ENCODE data around the gene AQP2. TPM values are rescaled to one million over a fixed set of nuclear protein-coding genes. Genes with fewer than 3 reads are reported as not detected.
A peak's percentile ranks its signal among the peaks of the same experiment; 100 is the strongest.

The AQP2 gene
- total RNA-seq, 2 experiments from 2014 or later = not detected

- Mint-ChIP-seq H3K9me3 (no peaks in the 10 kb centered on the region), H3K4me3 (no peak overlapping the region), H3K36me3 (no peaks in the 10 kb centered on the region), H3K27me3 (peaks cover 59% of the 10 kb centered on the region), H3K4me1 (ENCODE audit: low read depth) (peaks cover 10% of the 10 kb centered on the region), H3K27ac (no peak overlapping the region)
- DNase-seq = no peak
- POLR2A ChIA-PET = no interaction called here
- intact Hi-C loops (cut with micrococcal nuclease) = loop anchor here (1.0 kb wide), 1 partner anchor 12 kb away; the partner anchor contains the start of gene AQP2
- CTCF ChIA-PET = interaction anchor here (0.9 to 9.5 kb wide), 4 partner anchors 96 to 185 kb away, joined by 3 to 259 read pairs (median 3); no protein-coding TSS in a partner anchor
Observed at GRCh38 chr12:49961993-49962764, 11.6 kb downstream of the AQP2 start.

DNA sequence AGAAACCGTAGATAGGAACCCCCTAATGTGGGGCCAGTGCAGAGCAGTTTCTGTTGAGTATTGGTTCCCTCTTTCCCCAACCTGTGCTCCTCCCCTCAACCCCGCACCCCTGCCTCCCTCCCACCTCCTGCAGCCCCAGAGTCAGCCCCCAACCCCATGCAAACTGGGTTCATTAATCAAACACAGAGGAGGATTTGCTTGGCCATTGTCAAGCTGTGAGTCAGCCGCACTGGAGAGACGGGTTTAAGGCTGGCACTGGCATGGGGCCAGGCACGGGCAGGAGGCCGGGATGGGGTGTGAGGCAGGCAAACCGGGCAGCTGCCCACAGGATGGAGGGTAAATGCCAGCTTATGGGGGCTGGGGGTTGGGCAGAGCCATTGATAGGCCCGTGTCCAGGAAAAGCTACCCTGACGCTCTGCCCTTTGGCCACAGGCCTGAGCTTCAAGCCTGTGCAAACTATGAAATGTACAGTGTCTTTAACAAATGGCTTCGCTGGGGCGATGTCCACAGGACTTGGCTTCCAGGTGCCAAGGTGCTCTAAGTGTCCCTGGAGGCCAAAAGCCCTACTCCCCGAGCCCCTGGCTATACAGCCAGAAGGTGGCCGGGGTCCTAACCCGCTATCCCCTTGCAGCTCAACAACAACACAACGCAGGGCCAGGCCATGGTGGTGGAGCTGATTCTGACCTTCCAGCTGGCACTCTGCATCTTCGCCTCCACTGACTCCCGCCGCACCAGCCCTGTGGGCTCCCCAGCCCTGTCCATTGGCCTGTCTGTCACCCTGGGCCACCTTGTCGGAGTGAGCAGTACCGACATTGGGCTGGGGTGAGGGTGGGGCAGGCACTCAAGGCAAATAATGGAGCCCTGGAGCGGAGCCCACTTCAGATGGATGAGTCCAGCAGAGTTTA is 12.6 kb downstream of the AQP2 start:
- ChIA-PET CTCF (interaction anchor here (0.9 to 9.5 kb wide), 6 partner anchors 17 to 185 kb away, joined by 3 to 259 read pairs (median 4); partner anchors contain the start of gene COX14), POLR2A (no interaction called here)
- no peak for DNase-seq
- peaks cover 10% of the 10 kb centered on the region for H3K4me1 Mint-ChIP-seq (ENCODE audit: low read depth)
- intact Hi-C loops (cut with micrococcal nuclease) = no loop called here
- no peaks in the 10 kb centered on the region for H3K36me3 Mint-ChIP-seq
- no peak overlapping the region for H3K27ac Mint-ChIP-seq
- H3K27me3 Mint-ChIP-seq = peaks cover 55% of the 10 kb centered on the region
- no peak overlapping the region for H3K4me3 Mint-ChIP-seq
- no peaks in the 10 kb centered on the region for H3K9me3 Mint-ChIP-seq

DNA sequence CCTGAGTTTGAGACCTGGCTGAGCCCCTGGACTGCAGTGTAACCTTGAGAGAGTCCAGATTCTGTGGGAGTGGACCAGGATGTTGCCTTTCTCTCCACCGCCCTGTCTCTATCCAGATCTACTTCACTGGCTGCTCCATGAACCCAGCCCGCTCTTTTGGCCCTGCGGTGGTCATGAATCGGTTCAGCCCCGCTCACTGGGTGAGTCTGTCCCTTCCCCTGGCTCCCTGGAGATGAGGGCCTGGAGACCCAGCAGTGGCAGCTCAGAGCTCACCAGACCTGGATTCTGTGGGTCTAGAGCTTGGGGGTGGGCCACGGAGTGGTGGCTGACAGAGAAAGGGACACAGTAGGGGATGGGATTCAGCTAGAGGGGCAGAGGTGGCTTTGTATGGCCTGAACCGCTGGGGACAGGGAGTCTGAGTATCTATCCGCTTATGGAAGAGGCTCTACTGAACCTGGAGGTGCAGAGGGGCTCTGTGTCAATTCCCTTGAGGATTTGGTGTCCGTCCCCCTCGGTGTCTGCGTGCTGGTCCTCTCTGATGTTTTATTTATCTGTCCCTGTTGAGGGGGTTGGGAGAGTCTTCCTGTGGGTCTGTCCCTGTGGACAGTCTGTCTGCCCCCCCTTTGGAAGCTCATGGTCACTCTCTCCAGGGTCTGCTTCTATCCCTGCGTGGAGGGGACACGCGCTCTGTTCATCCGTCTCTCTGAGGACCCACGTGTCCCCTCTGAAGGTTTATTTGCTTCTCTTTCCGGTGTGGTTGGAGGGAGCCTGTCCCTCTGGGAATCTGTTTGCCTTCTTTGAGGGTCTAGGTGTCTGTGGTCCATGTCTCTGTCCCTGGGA is 13.7 kb downstream of the AQP2 start:
- ChIA-PET CTCF (interaction anchor here (1.1 to 9.5 kb wide), 7 partner anchors 17 to 104 kb away, joined by 3 to 259 read pairs (median 72); partner anchors contain the start of genes AQP2 and ASIC1), POLR2A (no interaction called here)
- H3K27me3 Mint-ChIP-seq = peaks cover 48% of the 10 kb centered on the region
- H3K4me3 Mint-ChIP-seq = no peak overlapping the region
- no peaks in the 10 kb centered on the region for H3K9me3 Mint-ChIP-seq
- H3K36me3 Mint-ChIP-seq = no peaks in the 10 kb centered on the region
- H3K27ac Mint-ChIP-seq = no peak overlapping the region
- no peak for DNase-seq
- H3K4me1 Mint-ChIP-seq (ENCODE audit: low read depth) = peaks cover 10% of the 10 kb centered on the region
- intact Hi-C loops (cut with micrococcal nuclease) = no loop called here

- no peak for DNase-seq
- Mint-ChIP-seq H3K4me3 (no peak overlapping the region), H3K4me1 (ENCODE audit: low read depth) (peaks cover 10% of the 10 kb centered on the region), H3K9me3 (no peaks in the 10 kb centered on the region), H3K36me3 (no peaks in the 10 kb centered on the region), H3K27me3 (peaks cover 41% of the 10 kb centered on the region), H3K27ac (no peak overlapping the region)
- ChIA-PET CTCF (interaction anchor here (1.0 to 9.5 kb wide), 9 partner anchors 17 to 147 kb away, joined by 3 to 259 read pairs (median 56); partner anchors contain the start of genes AQP2, ASIC1 and COX14), POLR2A (no interaction called here)
- intact Hi-C loops (cut with micrococcal nuclease) = no loop called here
Observed at GRCh38 chr12:49964849-49965624, 14.5 kb downstream of the AQP2 start.

DNA sequence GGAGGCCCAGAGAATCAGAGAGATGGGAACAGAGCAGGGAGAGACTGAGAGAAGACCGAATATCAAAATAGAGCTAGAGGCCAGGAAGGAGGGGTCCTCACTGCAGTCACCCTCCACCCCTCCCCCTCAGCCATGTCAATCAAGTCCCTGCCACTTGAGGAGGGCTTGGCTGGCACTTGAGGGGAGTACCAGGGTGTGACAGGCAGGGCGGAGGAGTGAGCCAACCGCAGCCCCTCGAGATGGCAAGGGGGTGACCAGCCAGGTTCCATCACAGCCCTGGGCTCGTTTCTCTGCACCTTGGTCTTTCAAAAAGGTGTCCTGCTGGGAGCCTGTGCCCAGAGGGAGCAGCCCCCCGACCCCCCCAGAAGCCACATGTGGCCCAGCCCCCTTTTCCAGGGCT is 15.3 kb downstream of the AQP2 start:
- intact Hi-C loops (cut with micrococcal nuclease) = loop anchor here (2.0 kb wide), 2 partner anchors 99 to 189 kb away; no protein-coding TSS in a partner anchor

GRCh38 chr12:49966511-49967041 is 16.0 kb downstream of the AQP2 start:
- Mint-ChIP-seq H3K36me3 (no peaks in the 10 kb centered on the region), H3K27me3 (peaks cover 34% of the 10 kb centered on the region), H3K27ac (no peak overlapping the region), H3K4me3 (no peak overlapping the region), H3K9me3 (no peaks in the 10 kb centered on the region), H3K4me1 (ENCODE audit: low read depth) (peaks cover 2% of the 10 kb centered on the region)
- POLR2A ChIA-PET = interaction anchor here (0.7 kb wide), 1 partner anchor 99 kb away, joined by 3 read pairs; no protein-coding TSS in a partner anchor
- no peak for DNase-seq
- intact Hi-C loops (cut with micrococcal nuclease) = loop anchor here (1.0 to 2.0 kb wide), 4 partner anchors 90 to 190 kb away; no protein-coding TSS in a partner anchor
- CTCF ChIA-PET = interaction anchor here (0.6 to 9.5 kb wide), 61 partner anchors 8 to 718 kb away, joined by 3 to 259 read pairs (median 6); partner anchors contain the start of genes AQP2, ASIC1, BCDIN3D and CERS5

More for the DNA sequence above, 15.3 kb downstream of the AQP2 start:
- ChIA-PET CTCF (interaction anchor here (0.6 to 9.5 kb wide), 28 partner anchors 7 to 274 kb away, joined by 3 to 259 read pairs (median 10); partner anchors contain the start of genes AQP2, ASIC1, COX14 and RACGAP1), POLR2A (interaction anchor here (0.7 kb wide), 1 partner anchor 100 kb away, joined by 3 read pairs; no protein-coding TSS in a partner anchor)
- Mint-ChIP-seq H3K9me3 (no peaks in the 10 kb centered on the region), H3K27ac (no peak overlapping the region), H3K4me1 (ENCODE audit: low read depth) (peaks cover 2% of the 10 kb centered on the region), H3K36me3 (no peaks in the 10 kb centered on the region), H3K27me3 (peaks cover 34% of the 10 kb centered on the region), H3K4me3 (no peak overlapping the region)
- no peak for DNase-seq

GRCh38 chr12:49967042-49967776 is 16.7 kb downstream of the AQP2 start:
- Mint-ChIP-seq H3K36me3 (no peaks in the 10 kb centered on the region), H3K4me3 (peak overlapping the region; percentile 51), H3K4me1 (ENCODE audit: low read depth) (peaks cover 2% of the 10 kb centered on the region), H3K9me3 (no peaks in the 10 kb centered on the region), H3K27me3 (peaks cover 32% of the 10 kb centered on the region), H3K27ac (no peak overlapping the region)
- intact Hi-C loops (cut with micrococcal nuclease) = loop anchor here (1.0 to 2.0 kb wide), 4 partner anchors 89 to 190 kb away; no protein-coding TSS in a partner anchor
- peak; percentile 94 for DNase-seq
- ChIA-PET POLR2A (interaction anchor here (0.9 kb wide), 1 partner anchor 72 kb away, joined by 3 read pairs; no protein-coding TSS in a partner anchor), CTCF (interaction anchor here (0.5 to 9.5 kb wide), 84 partner anchors 8 to 957 kb away, joined by 3 to 259 read pairs (median 5); partner anchors contain the start of genes AQP2, ASIC1, BCDIN3D and CERS5)

GRCh38 chr12:49967777-49968250 is 17.3 kb downstream of the AQP2 start:
- intact Hi-C loops (cut with micrococcal nuclease) = loop anchor here (1.0 to 2.0 kb wide), 4 partner anchors 88 to 191 kb away; no protein-coding TSS in a partner anchor
- H3K9me3 Mint-ChIP-seq = no peaks in the 10 kb centered on the region
- ChIA-PET CTCF (interaction anchor here (0.5 to 9.5 kb wide), 70 partner anchors 9 to 841 kb away, joined by 3 to 259 read pairs (median 6); partner anchors contain the start of genes AQP2, ASIC1, BCDIN3D and CERS5), POLR2A (interaction anchor here (0.9 kb wide), 1 partner anchor 72 kb away, joined by 3 read pairs; no protein-coding TSS in a partner anchor)
- H3K27me3 Mint-ChIP-seq = peaks cover 27% of the 10 kb centered on the region
- DNase-seq = no peak
- H3K36me3 Mint-ChIP-seq = no peaks in the 10 kb centered on the region
- peaks cover 2% of the 10 kb centered on the region for H3K4me1 Mint-ChIP-seq (ENCODE audit: low read depth)
- no peak overlapping the region for H3K4me3 Mint-ChIP-seq
- H3K27ac Mint-ChIP-seq = no peak overlapping the region

- H3K36me3 Mint-ChIP-seq = no peaks in the 10 kb centered on the region
- no peaks in the 10 kb centered on the region for H3K9me3 Mint-ChIP-seq
- H3K4me3 Mint-ChIP-seq = no peak overlapping the region
- H3K27ac Mint-ChIP-seq = no peak overlapping the region
- no peak for DNase-seq
- ChIA-PET POLR2A (interaction anchor here (0.7 kb wide), 1 partner anchor 91 kb away, joined by 3 read pairs; no protein-coding TSS in a partner anchor), CTCF (interaction anchor here (1.0 to 9.5 kb wide), 17 partner anchors 10 to 164 kb away, joined by 3 to 259 read pairs (median 16); partner anchors contain the start of genes AQP2, ASIC1, RACGAP1 and SMARCD1)
- peaks cover 2% of the 10 kb centered on the region for H3K4me1 Mint-ChIP-seq (ENCODE audit: low read depth)
- H3K27me3 Mint-ChIP-seq = peaks cover 21% of the 10 kb centered on the region
- intact Hi-C loops (cut with micrococcal nuclease) = no loop called here
Observed at GRCh38 chr12:49968471-49968870, 17.9 kb downstream of the AQP2 start.

Measured in activated CD4-positive, alpha-beta memory T cell treated with anti-CD3 and anti-CD28 coated beads for 36 hours (primary cell).